Mesothelial cell of epicardium (in vitro differentiated cells): Measurements from ENCODE around the gene FAM50B. TPM values are rescaled to one million over a fixed set of nuclear protein-coding genes. Genes with fewer than 3 reads are reported as not detected.

Experiments used
- DNase-seq, 2 experiments: peaks; one replicate each; pipeline ENCODE4 v3.0.0; 2021; ENCODE audit warnings: low spot score in 2 of 2; ENCODE audit not compliant: unreplicated experiment in 2 of 2
- H3K27ac Mint-ChIP-seq: 2 replicates; pipeline ENCODE4 v1.8.0; 2021; ENCODE audit warnings: mixed read lengths
- H3K27me3 Mint-ChIP-seq: 2 replicates; pipeline ENCODE4 v1.8.0; 2021; ENCODE audit warnings: low read depth, mixed read lengths
- H3K36me3 Mint-ChIP-seq: 2 replicates; pipeline ENCODE4 v1.8.0; 2021; ENCODE audit warnings: mixed read lengths
- H3K4me1 Mint-ChIP-seq: 2 replicates; pipeline ENCODE4 v1.8.0; 2021; ENCODE audit warnings: mixed read lengths
- H3K4me3 Mint-ChIP-seq: 2 replicates; pipeline ENCODE4 v1.8.0; 2021; ENCODE audit warnings: mild to moderate bottlenecking, moderate library complexity, mixed read lengths
- H3K9me3 Mint-ChIP-seq: 2 replicates; pipeline ENCODE4 v1.8.0; 2021; ENCODE audit warnings: mixed read lengths
- total RNA-seq: library from RNA; stranded (reverse); gene quantifications from 3 replicates; pipeline ENCODE4 v1.2.1, GENCODE V29; 2021
- TF ChIP-seq, protein P1 (sequence below): fragments of 200-600 bp; sonication (generic); IDR thresholded peaks from one replicate; pipeline ENCODE4 v1.5.0; 2021; ENCODE audit warnings: antibody characterized with exemption; ENCODE audit not compliant: unreplicated experiment

Gene FAM50B
- total RNA-seq, 1 donor from 2014 or later: 7.0 TPM

GRCh38 chr6:3852391-3852790, 3.2 kb downstream of the FAM50B start:
- Mint-ChIP-seq H3K4me1 (peaks cover 15% of the 10 kb centered on the region), H3K9me3 (no peaks in the 10 kb centered on the region), H3K4me3 (no peak overlapping the region), H3K27me3 (no peaks in the 10 kb centered on the region), H3K27ac (no peak overlapping the region), H3K36me3 (no peaks in the 10 kb centered on the region)
- TF ChIP-seq, protein P1, sequence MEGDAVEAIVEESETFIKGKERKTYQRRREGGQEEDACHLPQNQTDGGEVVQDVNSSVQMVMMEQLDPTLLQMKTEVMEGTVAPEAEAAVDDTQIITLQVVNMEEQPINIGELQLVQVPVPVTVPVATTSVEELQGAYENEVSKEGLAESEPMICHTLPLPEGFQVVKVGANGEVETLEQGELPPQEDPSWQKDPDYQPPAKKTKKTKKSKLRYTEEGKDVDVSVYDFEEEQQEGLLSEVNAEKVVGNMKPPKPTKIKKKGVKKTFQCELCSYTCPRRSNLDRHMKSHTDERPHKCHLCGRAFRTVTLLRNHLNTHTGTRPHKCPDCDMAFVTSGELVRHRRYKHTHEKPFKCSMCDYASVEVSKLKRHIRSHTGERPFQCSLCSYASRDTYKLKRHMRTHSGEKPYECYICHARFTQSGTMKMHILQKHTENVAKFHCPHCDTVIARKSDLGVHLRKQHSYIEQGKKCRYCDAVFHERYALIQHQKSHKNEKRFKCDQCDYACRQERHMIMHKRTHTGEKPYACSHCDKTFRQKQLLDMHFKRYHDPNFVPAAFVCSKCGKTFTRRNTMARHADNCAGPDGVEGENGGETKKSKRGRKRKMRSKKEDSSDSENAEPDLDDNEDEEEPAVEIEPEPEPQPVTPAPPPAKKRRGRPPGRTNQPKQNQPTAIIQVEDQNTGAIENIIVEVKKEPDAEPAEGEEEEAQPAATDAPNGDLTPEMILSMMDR: no peak
- DNase-seq: no peak

GRCh38 chr6:3855866-3856265, 6.7 kb downstream of the FAM50B start:
- Mint-ChIP-seq H3K4me3 (no peak overlapping the region), H3K27ac (no peak overlapping the region), H3K36me3 (no peaks in the 10 kb centered on the region), H3K27me3 (no peaks in the 10 kb centered on the region), H3K4me1 (peaks cover 4% of the 10 kb centered on the region), H3K9me3 (peaks cover 16% of the 10 kb centered on the region)
- no peak for DNase-seq
- TF ChIP-seq, protein P1: no peak

- peaks cover 20% of the 10 kb centered on the region for H3K9me3 Mint-ChIP-seq
- TF ChIP-seq, protein P1: no peak
- no peaks in the 10 kb centered on the region for H3K27me3 Mint-ChIP-seq
- H3K4me1 Mint-ChIP-seq: peaks cover 4% of the 10 kb centered on the region
- no peak overlapping the region for H3K4me3 Mint-ChIP-seq
- no peak overlapping the region for H3K27ac Mint-ChIP-seq
- H3K36me3 Mint-ChIP-seq: no peaks in the 10 kb centered on the region
- DNase-seq: no peak
Measured at GRCh38 chr6:3856576-3856975, 7.4 kb downstream of the FAM50B start.

GRCh38 chr6:3857468-3858456, 8.6 kb downstream of the FAM50B start:
- no peak overlapping the region for H3K27ac Mint-ChIP-seq
- TF ChIP-seq, protein P1: no peak
- no peaks in the 10 kb centered on the region for H3K27me3 Mint-ChIP-seq
- DNase-seq: no peak
- H3K4me3 Mint-ChIP-seq: no peak overlapping the region
- peaks cover 20% of the 10 kb centered on the region for H3K9me3 Mint-ChIP-seq
- no peaks in the 10 kb centered on the region for H3K36me3 Mint-ChIP-seq
- peaks cover 4% of the 10 kb centered on the region for H3K4me1 Mint-ChIP-seq

GRCh38 chr6:3859878-3860552, 10.8 kb downstream of the FAM50B start:
- no peak overlapping the region for H3K27ac Mint-ChIP-seq
- no peaks in the 10 kb centered on the region for H3K27me3 Mint-ChIP-seq
- no peak overlapping the region for H3K4me3 Mint-ChIP-seq
- no peaks in the 10 kb centered on the region for H3K36me3 Mint-ChIP-seq
- no peak for DNase-seq
- peaks cover 4% of the 10 kb centered on the region for H3K4me1 Mint-ChIP-seq
- TF ChIP-seq, protein P1: no peak
- H3K9me3 Mint-ChIP-seq: peaks cover 20% of the 10 kb centered on the region
